SK-N-SH (cell line): ENCODE measurements around the gene BUD31. TPM values are rescaled to one million over a fixed set of nuclear protein-coding genes. Genes with fewer than 3 reads are reported as not detected.

Experiments used
- CTCF ChIA-PET: fragments of 300-600, 350-600 bp; formaldehyde crosslinking; extraction: SDS; loops from one replicate; lab custom pipeline; 2021; lab: Yijun Ruan, JAX
- POLR2A ChIA-PET: fragments of 350-600 bp; sonication (Branson Sonifier 250); formaldehyde crosslinking; extraction: SDS; loops from one replicate; lab custom pipeline; 2020; ENCODE audit warnings: antibody characterized with exemption, inconsistent platforms; lab: Yijun Ruan, JAX
- DNase-seq: peaks from one replicate; pipeline ENCODE4 v3.0.0; 2012
- H2AFZ ChIP-seq: fragments of 200-600 bp; sonication (generic); 2 replicates; pipeline ENCODE4 v1.8.1; 2016; ENCODE audit warnings: antibody characterized with exemption, mild to moderate bottlenecking, low read depth
- H3F3A ChIP-seq: fragments of 200-600 bp; sonication (generic); replicated peaks from 2 replicates; pipeline ENCODE3; 2016; ENCODE audit warnings: antibody characterized with exemption, mild to moderate bottlenecking; ENCODE audit not compliant: insufficient read depth
- H3K27ac ChIP-seq, 2 experiments: fragments of 200-500 bp in 1 of 2; fragments of 200-600 bp in 1 of 2; sonication (Bioruptor generic) in 1 of 2; sonication (generic), shearing (Covaris generic) in 1 of 2; 2 replicates each; pipeline versions ENCODE4 v1.5.1 to v1.6.1; 2014 to 2016; ENCODE audit warnings: low read depth in 2 of 2, inconsistent platforms in 1 of 2, low read length in 1 of 2, mild to moderate bottlenecking in 1 of 2, mixed read lengths in 1 of 2
- H3K27me3 ChIP-seq: fragments of 200-600 bp; sonication (generic), shearing (Covaris generic); 2 replicates; pipeline ENCODE4 v1.6.1; 2016; ENCODE audit warnings: mixed run types; ENCODE audit not compliant: insufficient read depth
- H3K36me3 ChIP-seq, 2 experiments: fragments of 200-500 bp in 1 of 2; fragments of 200-600 bp in 1 of 2; sonication (Bioruptor generic) in 1 of 2; sonication (generic) in 1 of 2; replicated peaks in 1 of 2; 2 replicates each; pipeline versions ENCODE3 to v1.5.1; 2014 to 2016; ENCODE audit warnings: low read length in 1 of 2, mild to moderate bottlenecking in 1 of 2; ENCODE audit not compliant: insufficient read depth in 2 of 2, control insufficient read depth in 1 of 2
- H3K4me1 ChIP-seq, 2 experiments: fragments of 200-500 bp in 1 of 2; fragments of 200-600 bp in 1 of 2; sonication (Bioruptor generic) in 1 of 2; sonication (generic), shearing (Covaris generic) in 1 of 2; 2 replicates each; pipeline versions ENCODE4 v1.5.1 to v1.6.1; 2014 to 2016; ENCODE audit warnings: low read depth in 1 of 2, low read length in 1 of 2, mixed run types in 1 of 2; ENCODE audit not compliant: insufficient read depth in 2 of 2, control insufficient read depth in 1 of 2
- H3K4me2 ChIP-seq: fragments of 200-600 bp; sonication (generic), shearing (Covaris generic); 2 replicates; pipeline ENCODE4 v1.6.1; 2017; ENCODE audit warnings: mixed run types
- H3K4me3 ChIP-seq, 2 experiments: fragments of 200-500 bp in 1 of 2; fragments of 200-600 bp in 1 of 2; sonication (Bioruptor generic) in 1 of 2; sonication (generic), shearing (Covaris generic) in 1 of 2; 2 replicates each; pipeline versions ENCODE4 v1.5.1 to v1.8.1; 2014 to 2016; ENCODE audit warnings: low read depth in 2 of 2, inconsistent platforms in 1 of 2, low read length in 1 of 2, mild to moderate bottlenecking in 1 of 2, mixed read lengths in 1 of 2, moderate library complexity in 1 of 2
- H3K79me2 ChIP-seq: fragments of 200-600 bp; sonication (generic); 2 replicates; pipeline ENCODE4 v1.8.1; 2017; ENCODE audit warnings: mild to moderate bottlenecking; ENCODE audit not compliant: insufficient read depth
- H3K9ac ChIP-seq: fragments of 200-600 bp; sonication (generic); 2 replicates; pipeline ENCODE4 v1.6.1; 2017; ENCODE audit warnings: mixed run types
- H3K9me2 ChIP-seq: fragments of 200-600 bp; sonication (generic); 2 replicates; pipeline ENCODE4 v1.6.1; 2017; ENCODE audit warnings: mixed run types
- H3K9me3 ChIP-seq: fragments of 200-600 bp; sonication (generic); 2 replicates; pipeline ENCODE4 v1.6.1; 2017; ENCODE audit warnings: mixed run types, mild to moderate bottlenecking, moderate library complexity
- H4K20me1 ChIP-seq: fragments of 200-600 bp; sonication (generic); 2 replicates; pipeline ENCODE4 v1.6.1; 2017; ENCODE audit warnings: mild to moderate bottlenecking, mixed run types; ENCODE audit not compliant: insufficient read depth
- JUND ChIP-seq: IDR thresholded peaks from 2 replicates; pipeline ENCODE4 v1.4.0; 2012
- MEF2A ChIP-seq: IDR thresholded peaks from 2 replicates; pipeline ENCODE4 v1.4.0; 2012; ENCODE audit warnings: low read depth, borderline replicate concordance
- NRF1 ChIP-seq: IDR thresholded peaks from 2 replicates; pipeline ENCODE4 v1.6.1; 2012; ENCODE audit warnings: low read depth, mild to moderate bottlenecking, low read length
- REST ChIP-seq: IDR thresholded peaks from 2 replicates; pipeline ENCODE4 v1.6.1; 2012; ENCODE audit warnings: mild to moderate bottlenecking, low read depth, low read length, moderate library complexity
- SMC3 ChIP-seq: IDR thresholded peaks from 2 replicates; pipeline ENCODE4 v1.6.1; 2012; ENCODE audit warnings: low read depth, low read length, improper control_type of control experiment
- TAF1 ChIP-seq: IDR thresholded peaks from 2 replicates; pipeline ENCODE4 v1.6.1; 2012; ENCODE audit warnings: low read depth, mild to moderate bottlenecking, low read length, moderate library complexity, borderline replicate concordance
- TCF12 ChIP-seq: IDR thresholded peaks from 2 replicates; pipeline ENCODE4 v1.4.0; 2012
- WGBS: methylation state at CpG from one replicate; pipeline ENCODE4 v1.1.6; 2017; ENCODE audit warnings: low lambda C conversion rate; 5-methylcytosine and 5-hydroxymethylcytosine counted together
- polyA plus RNA-seq, 3 experiments: library from polyadenylated mRNA; depleted of rRNA; stranded (reverse); fragments of >200 nt; gene quantifications; 2 replicates each; pipeline ENCODE4 v1.2.3, GENCODE V29; 2012

BUD31 gene
- polyA plus RNA-seq, 1 of the 3 experiments (the other 2 are of a cell fraction) = 162 TPM

DNA sequence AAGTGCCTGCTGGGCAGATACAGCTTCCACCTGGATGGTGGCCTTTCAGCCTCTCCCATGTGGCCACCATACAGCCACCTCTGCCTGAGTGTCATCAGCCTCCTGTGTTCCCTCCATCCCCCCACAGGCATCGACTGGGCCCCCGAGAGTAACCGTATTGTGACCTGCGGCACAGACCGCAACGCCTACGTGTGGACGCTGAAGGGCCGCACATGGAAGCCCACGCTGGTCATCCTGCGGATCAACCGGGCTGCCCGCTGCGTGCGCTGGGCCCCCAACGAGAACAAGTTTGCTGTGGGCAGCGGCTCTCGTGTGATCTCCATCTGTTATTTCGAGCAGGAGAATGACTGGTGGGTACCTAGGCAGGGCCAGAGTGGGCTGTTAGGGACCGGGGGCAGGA lies 20.9 kb upstream of the BUD31 start:
- peaks cover 24% of the 10 kb centered on the region for H4K20me1 ChIP-seq
- CTCF ChIA-PET = interaction anchor here (1.3 to 2.2 kb wide), 3 partner anchors 10 to 347 kb away, joined by 3 to 6 read pairs (median 3); no protein-coding TSS in a partner anchor
- no peak for TF ChIP-seq SMC3
- TF ChIP-seq TCF12 = no peak
- no peak for TF ChIP-seq MEF2A
- no peak for TF ChIP-seq REST
- no peak for TF ChIP-seq NRF1
- no peak overlapping the region for H3K4me2 ChIP-seq
- no peak overlapping the region for H3K9ac ChIP-seq
- H3K4me1 ChIP-seq = peaks cover 0 to 6% of the 10 kb centered on the region in 2 experiments; a peak in 1 of 4 replicates
- H3K9me3 ChIP-seq = no peaks in the 10 kb centered on the region
- DNase-seq = no peak
- WGBS = 94% methylated on average over 20 of the region's 20 CpGs
- H3K27ac ChIP-seq = no peak overlapping the region
- peaks cover 39% of the 10 kb centered on the region for H3F3A ChIP-seq
- no peaks in the 10 kb centered on the region for H3K27me3 ChIP-seq
- H3K36me3 ChIP-seq = peaks cover 36 to 78% of the 10 kb centered on the region in 2 experiments
- no peak overlapping the region for H2AFZ ChIP-seq
- POLR2A ChIA-PET = interaction anchor here (0.6 kb wide), 1 partner anchor 21 kb away, joined by 3 read pairs; the partner anchor contains the start of genes BUD31 and PDAP1
- no peaks in the 10 kb centered on the region for H3K9me2 ChIP-seq
- H3K79me2 ChIP-seq = peaks cover 35% of the 10 kb centered on the region
- no peak overlapping the region for H3K4me3 ChIP-seq

- Histone ChIP-seq H3K4me2 (no peak overlapping the region), H2AFZ (no peak overlapping the region), H3F3A (peaks cover 54% of the 10 kb centered on the region), H3K79me2 (peaks cover 25% of the 10 kb centered on the region; the same call in 1 of the 2 replicates), H3K9me3 (no peaks in the 10 kb centered on the region), H3K36me3 (peaks cover 48 to 84% of the 10 kb centered on the region in 2 experiments), H3K27ac (no peak overlapping the region), H3K4me1 (peaks cover 0 to 17% of the 10 kb centered on the region in 2 experiments; a peak in 1 of 4 replicates), H3K9me2 (no peaks in the 10 kb centered on the region), H4K20me1 (peaks cover 24% of the 10 kb centered on the region), H3K9ac (no peak overlapping the region), H3K27me3 (no peaks in the 10 kb centered on the region), H3K4me3 (no peak overlapping the region)
- 93% methylated on average over 11 of the region's 13 CpGs for WGBS
- ChIA-PET POLR2A (no interaction called here), CTCF (no interaction called here)
- TF ChIP-seq TAF1 (no peak), JUND (0 out of 2 replicates have a peak, but pooled peaks have one; percentile 6)
- DNase-seq = no peak
Observed at GRCh38 chr7:99389772-99390171, 19.0 kb upstream of the BUD31 start.
